ENCODE measurements around the gene SLC30A7. TPM values are rescaled to one million over a fixed set of nuclear protein-coding genes. Genes with fewer than 3 reads are reported as not detected.

SLC30A7 gene
- total RNA-seq, 1 donor from 2014 or later, result 39.4 TPM

DNA sequence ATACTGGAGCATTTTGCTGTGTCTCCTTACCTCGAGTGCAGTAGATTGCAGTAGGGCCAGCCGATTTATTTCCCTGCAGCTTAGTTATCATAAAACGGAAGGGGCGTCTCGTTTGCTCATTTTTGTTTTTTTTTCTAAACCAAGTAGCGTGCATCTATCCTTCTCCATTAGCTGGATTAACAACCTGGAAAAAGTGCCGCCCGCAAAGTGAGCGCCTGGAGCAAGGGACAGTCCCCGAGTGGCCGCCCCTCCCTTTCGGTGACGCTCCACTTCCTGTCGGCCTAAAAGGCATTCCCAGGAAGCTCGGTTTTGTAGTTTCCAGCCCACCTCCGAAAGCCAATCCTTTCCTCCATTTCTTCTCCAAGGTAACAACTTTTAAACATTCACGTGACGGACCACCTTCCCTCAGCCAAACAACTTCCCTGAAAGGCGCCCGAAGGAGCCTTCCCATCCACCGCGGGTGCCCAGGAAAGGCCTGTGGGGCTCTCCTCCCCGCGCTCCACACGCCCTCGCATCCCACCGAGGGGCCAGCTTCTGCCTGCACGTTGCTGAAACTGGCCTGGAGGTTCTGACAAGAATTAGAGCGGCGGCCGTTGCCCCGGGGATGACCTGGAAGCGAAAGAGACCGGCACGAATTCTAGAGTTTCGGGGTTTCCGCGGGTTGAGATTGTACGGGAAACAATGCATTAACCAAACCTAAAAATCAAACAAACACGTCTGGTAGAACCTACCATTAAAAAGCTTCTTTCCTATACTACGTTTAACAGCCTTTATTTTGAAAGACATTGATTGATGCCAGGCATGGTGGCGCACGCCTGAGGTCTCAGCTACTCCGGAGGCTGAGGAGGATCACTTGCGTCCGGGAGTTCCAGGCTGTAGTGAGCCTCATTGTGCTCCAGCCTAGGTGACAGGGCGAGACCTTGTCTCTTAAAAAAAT, 1.0 kb upstream of the SLC30A7 start, which contains the start of gene EXTL2:
EXTL2 (minus strand) TSS at position 240 of the 937 bp plus-strand sequence. CDS start 6,085 bp downstream, outside the sequence.
- H3K36me3 Mint-ChIP-seq (ENCODE audit: low read depth), result peaks cover 46% of the 10 kb centered on the region
- peaks cover 16% of the 10 kb centered on the region for H3K9me3 Mint-ChIP-seq
- H3K27ac Mint-ChIP-seq, result peak within 1 kb of the TSS; percentile 97
- intact Hi-C loops (cut with micrococcal nuclease), result loop anchor here (1.0 to 5.0 kb wide), 4 partner anchors 344 to 858 kb away; partner anchors contain the start of gene TRMT13
- peaks cover 41% of the 10 kb centered on the region for H3K4me1 Mint-ChIP-seq (ENCODE audit: low read depth)
- H3K27me3 Mint-ChIP-seq (ENCODE audit: low read depth), result no peaks in the 10 kb centered on the region
- peak within 1 kb of the TSS; percentile 95 for H3K4me3 Mint-ChIP-seq (ENCODE audit: low read depth)
- DNase-seq (ENCODE audit: low spot score), result peak; percentile 40

DNA sequence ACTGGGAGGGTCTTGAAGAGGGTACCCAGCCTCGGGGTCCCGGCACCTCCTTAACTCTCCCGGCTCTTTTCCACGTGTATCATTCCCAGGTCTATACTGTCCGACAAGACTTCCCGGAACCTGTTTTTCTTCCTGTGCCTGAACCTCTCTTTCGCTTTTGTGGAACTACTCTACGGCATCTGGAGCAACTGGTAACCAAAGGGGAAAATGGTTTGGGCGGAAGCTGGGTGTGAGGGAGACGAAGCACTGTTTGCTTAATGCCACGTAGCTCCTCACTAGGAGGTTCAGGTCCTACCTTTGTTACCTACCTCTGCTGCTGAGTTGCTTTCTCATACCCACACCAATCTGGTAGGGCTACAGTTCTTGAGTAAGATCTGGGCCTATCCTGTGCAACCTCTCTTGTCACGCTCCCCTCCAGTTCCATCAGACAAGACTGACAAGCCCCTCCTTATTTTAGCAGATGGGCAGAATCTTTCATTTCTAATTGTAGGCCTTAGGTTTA, 642 bp downstream of the SLC30A7 start:
- H3K36me3 Mint-ChIP-seq (ENCODE audit: low read depth), result peaks cover 44% of the 10 kb centered on the region
- H3K27me3 Mint-ChIP-seq (ENCODE audit: low read depth), result no peaks in the 10 kb centered on the region
- intact Hi-C loops (cut with micrococcal nuclease), result loop anchor here (2.0 to 5.0 kb wide), 2 partner anchors 556 to 859 kb away; a partner anchor contains a TSS

DNA sequence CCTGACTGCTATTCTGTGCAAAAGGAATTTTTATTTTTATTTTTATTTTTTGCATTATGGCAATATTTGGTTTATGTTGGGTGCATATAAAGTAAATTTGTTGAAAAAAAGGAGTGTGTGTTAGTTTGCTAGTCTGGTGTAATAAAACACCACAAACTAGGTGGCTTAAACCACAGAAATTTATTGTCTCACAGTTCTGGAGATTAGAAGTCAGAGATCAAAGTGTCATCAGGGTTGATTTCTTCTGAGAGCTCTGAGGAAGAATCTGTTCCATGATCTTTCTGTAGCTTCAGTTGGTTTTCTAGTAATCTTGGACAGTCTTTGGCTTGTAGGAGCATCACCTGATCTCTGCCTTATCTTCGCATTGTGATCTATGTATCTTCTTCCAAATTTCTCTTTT, 6.5 kb downstream of the SLC30A7 start:
- DNase-seq (ENCODE audit: low spot score), result no peak
- no peak overlapping the region for H3K27ac Mint-ChIP-seq
- H3K27me3 Mint-ChIP-seq (ENCODE audit: low read depth), result no peaks in the 10 kb centered on the region
- no peak overlapping the region for H3K4me3 Mint-ChIP-seq (ENCODE audit: low read depth)
- intact Hi-C loops (cut with micrococcal nuclease), result no loop called here
- H3K9me3 Mint-ChIP-seq, result peaks cover 5% of the 10 kb centered on the region
- H3K4me1 Mint-ChIP-seq (ENCODE audit: low read depth), result peaks cover 35% of the 10 kb centered on the region
- peaks cover 78% of the 10 kb centered on the region for H3K36me3 Mint-ChIP-seq (ENCODE audit: low read depth)

More for the DNA sequence above, 642 bp downstream of the SLC30A7 start:
- H3K9me3 Mint-ChIP-seq, result peaks cover under 1% of the 10 kb centered on the region
- H3K27ac Mint-ChIP-seq, result peak overlapping the region; percentile 97
- peak; percentile 57 for DNase-seq (ENCODE audit: low spot score)
- H3K4me3 Mint-ChIP-seq (ENCODE audit: low read depth), result peak overlapping the region; percentile 95
- peaks cover 43% of the 10 kb centered on the region for H3K4me1 Mint-ChIP-seq (ENCODE audit: low read depth)

DNA sequence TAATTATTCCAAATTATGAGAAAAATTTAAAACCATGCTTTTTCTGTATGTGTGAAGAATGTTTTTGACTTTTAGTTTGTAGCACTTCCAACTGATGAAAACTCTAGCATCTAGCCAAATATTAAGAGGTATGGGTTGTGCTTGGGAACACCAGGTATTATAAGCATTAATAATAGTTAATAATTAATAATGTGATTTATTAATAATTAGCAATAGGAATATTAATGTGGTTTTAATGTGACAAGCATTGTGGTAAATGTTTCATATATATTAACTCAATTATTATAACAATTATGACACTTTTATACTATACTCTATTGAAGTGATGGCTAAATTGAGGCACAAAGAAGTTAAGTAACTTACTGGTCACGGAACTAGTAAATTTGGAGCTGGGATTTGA, 7.9 kb downstream of the SLC30A7 start:
- no peaks in the 10 kb centered on the region for H3K27me3 Mint-ChIP-seq (ENCODE audit: low read depth)
- peaks cover 5% of the 10 kb centered on the region for H3K9me3 Mint-ChIP-seq
- no peak overlapping the region for H3K4me3 Mint-ChIP-seq (ENCODE audit: low read depth)
- H3K4me1 Mint-ChIP-seq (ENCODE audit: low read depth), result peaks cover 28% of the 10 kb centered on the region
- intact Hi-C loops (cut with micrococcal nuclease), result no loop called here
- DNase-seq (ENCODE audit: low spot score), result no peak
- peaks cover 79% of the 10 kb centered on the region for H3K36me3 Mint-ChIP-seq (ENCODE audit: low read depth)
- H3K27ac Mint-ChIP-seq, result no peak overlapping the region

DNA sequence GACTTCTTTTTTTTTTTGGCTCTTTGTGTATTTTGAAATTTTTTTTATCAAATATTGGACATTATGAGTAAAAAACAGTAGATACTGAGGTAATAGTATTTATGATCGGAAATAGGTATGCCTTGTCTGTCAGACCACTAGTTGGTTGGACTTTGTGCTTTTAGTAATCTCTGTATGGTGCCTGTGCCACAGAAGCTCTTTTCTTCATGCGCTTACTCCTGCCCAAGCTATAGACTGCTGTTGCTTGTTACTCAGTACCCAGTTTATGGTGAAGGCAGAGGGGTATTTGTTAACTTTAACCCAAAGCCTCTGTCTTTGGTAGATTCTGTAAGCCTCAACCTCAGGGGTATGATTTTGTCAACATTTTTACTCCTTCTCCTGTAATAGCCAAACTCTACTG, 8.6 kb downstream of the SLC30A7 start:
- no peaks in the 10 kb centered on the region for H3K27me3 Mint-ChIP-seq (ENCODE audit: low read depth)
- no peak for DNase-seq (ENCODE audit: low spot score)
- H3K27ac Mint-ChIP-seq, result no peak overlapping the region
- H3K36me3 Mint-ChIP-seq (ENCODE audit: low read depth), result peaks cover 79% of the 10 kb centered on the region
- no peak overlapping the region for H3K4me3 Mint-ChIP-seq (ENCODE audit: low read depth)
- peaks cover 5% of the 10 kb centered on the region for H3K9me3 Mint-ChIP-seq
- intact Hi-C loops (cut with micrococcal nuclease), result no loop called here
- H3K4me1 Mint-ChIP-seq (ENCODE audit: low read depth), result peaks cover 27% of the 10 kb centered on the region

DNA sequence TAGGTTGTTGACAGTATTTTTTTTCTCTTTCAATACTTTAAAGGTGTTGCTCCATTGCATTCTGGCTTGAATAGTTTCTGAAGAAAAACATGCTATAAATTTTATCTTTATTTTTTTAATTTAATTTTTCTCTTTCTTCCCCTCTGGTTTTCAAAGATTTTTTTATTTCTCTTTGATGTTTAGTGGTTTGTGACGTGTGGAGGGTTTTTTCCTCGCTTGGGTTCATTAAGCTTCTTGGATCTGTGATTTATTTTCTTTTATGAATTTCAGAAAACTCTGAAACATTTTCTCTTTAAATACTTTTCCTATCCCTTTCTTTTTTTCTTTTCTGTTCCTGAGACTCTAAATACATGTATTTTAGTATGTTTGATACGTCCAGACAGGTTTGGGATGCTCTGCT, 9.3 kb downstream of the SLC30A7 start:
- intact Hi-C loops (cut with micrococcal nuclease), result no loop called here
- H3K4me1 Mint-ChIP-seq (ENCODE audit: low read depth), result peaks cover 23% of the 10 kb centered on the region
- DNase-seq (ENCODE audit: low spot score), result no peak

DNA sequence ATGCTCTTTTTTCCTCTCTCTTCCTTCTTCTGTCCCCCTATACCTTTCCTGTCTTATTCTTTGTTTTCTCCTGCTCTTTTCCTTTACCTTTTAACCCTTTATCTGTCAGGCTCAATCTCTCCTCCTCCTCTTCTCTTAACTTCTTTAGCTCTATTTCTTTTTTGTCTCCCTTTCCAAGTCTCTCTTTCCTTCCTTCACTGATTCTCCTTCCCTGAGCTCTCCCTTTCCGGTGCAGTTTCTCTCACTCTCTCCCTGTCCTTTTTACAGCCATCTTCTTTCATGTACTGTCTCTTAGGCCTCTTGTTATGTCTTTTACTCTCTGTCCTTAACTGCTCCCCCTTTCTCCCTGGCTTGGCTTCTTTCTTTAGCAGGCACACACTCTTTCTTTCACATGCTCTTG, 12.0 kb downstream of the SLC30A7 start:
- no peak for DNase-seq (ENCODE audit: low spot score)
- Mint-ChIP-seq H3K27me3 (ENCODE audit: low read depth) (no peaks in the 10 kb centered on the region), H3K27ac (no peak overlapping the region), H3K36me3 (ENCODE audit: low read depth) (peaks cover 78% of the 10 kb centered on the region), H3K4me1 (ENCODE audit: low read depth) (peaks cover 12% of the 10 kb centered on the region), H3K4me3 (ENCODE audit: low read depth) (no peak overlapping the region), H3K9me3 (peaks cover 5% of the 10 kb centered on the region)
- intact Hi-C loops (cut with micrococcal nuclease), result no loop called here

More for the DNA sequence above, 9.3 kb downstream of the SLC30A7 start:
- Mint-ChIP-seq H3K27me3 (ENCODE audit: low read depth) (no peaks in the 10 kb centered on the region), H3K36me3 (ENCODE audit: low read depth) (peaks cover 76% of the 10 kb centered on the region), H3K27ac (no peak overlapping the region), H3K4me3 (ENCODE audit: low read depth) (no peak overlapping the region), H3K9me3 (peaks cover 5% of the 10 kb centered on the region)

DNA sequence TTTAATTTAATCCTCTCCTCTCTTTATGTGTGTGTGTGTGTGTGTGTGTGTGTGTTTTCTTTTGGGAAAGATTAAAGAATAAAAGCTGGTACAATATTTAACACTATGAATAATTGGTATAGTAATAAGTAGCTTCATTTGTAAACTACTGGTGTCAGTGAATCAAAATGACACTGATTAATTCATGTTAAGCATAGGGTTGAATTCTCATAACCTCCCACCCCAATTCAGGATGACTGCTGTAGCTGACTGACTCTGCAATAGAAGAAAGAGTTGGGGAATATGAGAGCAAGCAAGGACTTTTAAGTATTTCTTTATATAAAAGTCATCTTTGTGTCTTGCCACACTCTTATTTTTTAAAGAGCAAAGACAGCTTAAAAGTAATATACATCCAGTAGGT, 13.1 kb downstream of the SLC30A7 start:
- Mint-ChIP-seq H3K27ac (no peak overlapping the region), H3K4me3 (ENCODE audit: low read depth) (no peak overlapping the region), H3K4me1 (ENCODE audit: low read depth) (peaks cover 14% of the 10 kb centered on the region), H3K27me3 (ENCODE audit: low read depth) (no peaks in the 10 kb centered on the region), H3K9me3 (peaks cover 5% of the 10 kb centered on the region), H3K36me3 (ENCODE audit: low read depth) (peaks cover 83% of the 10 kb centered on the region)
- intact Hi-C loops (cut with micrococcal nuclease), result no loop called here
- DNase-seq (ENCODE audit: low spot score), result no peak

DNA sequence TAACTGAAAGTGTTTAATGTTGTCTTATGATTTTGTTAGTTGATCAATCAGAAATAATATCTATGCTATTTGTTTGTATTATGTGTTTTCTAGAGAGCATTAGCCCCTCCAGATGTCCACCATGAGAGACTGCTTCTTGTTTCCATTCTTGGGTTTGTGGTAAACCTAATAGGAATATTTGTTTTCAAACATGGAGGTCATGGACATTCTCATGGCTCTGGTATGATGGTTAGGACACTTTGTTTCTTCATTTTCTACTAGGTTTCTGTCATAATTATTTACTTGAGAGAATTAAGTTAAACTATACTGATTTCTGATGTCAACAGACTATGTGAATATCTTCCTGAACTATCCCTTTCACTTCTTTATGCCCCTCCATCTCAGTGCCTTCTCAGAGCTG, 16.1 kb downstream of the SLC30A7 start:
- Mint-ChIP-seq H3K36me3 (ENCODE audit: low read depth) (peaks cover 76% of the 10 kb centered on the region), H3K4me1 (ENCODE audit: low read depth) (peaks cover 20% of the 10 kb centered on the region), H3K9me3 (no peaks in the 10 kb centered on the region), H3K4me3 (ENCODE audit: low read depth) (no peak overlapping the region), H3K27me3 (ENCODE audit: low read depth) (no peaks in the 10 kb centered on the region), H3K27ac (no peak overlapping the region)
- DNase-seq (ENCODE audit: low spot score), result no peak
- intact Hi-C loops (cut with micrococcal nuclease), result no loop called here

DNA sequence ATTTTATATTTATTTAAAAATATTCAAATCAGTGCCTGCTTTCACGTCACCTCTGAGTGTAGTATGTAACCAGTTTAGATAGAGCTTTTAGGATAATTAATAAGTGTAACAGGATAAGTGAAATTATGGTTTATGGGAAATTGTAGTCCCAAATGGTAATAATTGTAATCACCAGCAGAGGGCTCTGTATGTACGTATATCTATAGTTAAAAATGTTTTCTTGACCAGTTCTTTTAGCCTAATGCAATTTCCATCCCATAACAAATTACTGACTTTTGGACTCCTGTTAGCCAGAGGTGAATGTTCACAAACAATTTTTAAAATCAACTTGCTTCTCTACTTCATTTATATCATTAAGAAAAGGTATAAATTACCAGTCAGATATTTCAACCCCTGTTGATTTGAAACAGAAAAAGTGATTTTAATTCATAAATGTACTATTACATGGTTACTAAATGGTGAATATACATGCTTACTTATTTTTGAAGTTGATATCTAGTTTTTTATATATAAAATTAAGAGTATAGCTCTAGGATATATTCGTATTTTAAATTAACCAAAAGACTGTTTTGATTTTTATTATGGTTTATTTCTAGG, 25.3 kb downstream of the SLC30A7 start:
- Mint-ChIP-seq H3K4me3 (ENCODE audit: low read depth) (no peak overlapping the region), H3K27me3 (ENCODE audit: low read depth) (no peaks in the 10 kb centered on the region), H3K27ac (no peak overlapping the region), H3K4me1 (ENCODE audit: low read depth) (peaks cover 32% of the 10 kb centered on the region), H3K36me3 (ENCODE audit: low read depth) (peaks cover 56% of the 10 kb centered on the region), H3K9me3 (peaks cover 11% of the 10 kb centered on the region)
- no peak for DNase-seq (ENCODE audit: low spot score)
- intact Hi-C loops (cut with micrococcal nuclease), result loop anchor here (1.0 to 10.0 kb wide), 5 partner anchors 106 to 524 kb away; partner anchors contain the start of gene DPH5

DNA sequence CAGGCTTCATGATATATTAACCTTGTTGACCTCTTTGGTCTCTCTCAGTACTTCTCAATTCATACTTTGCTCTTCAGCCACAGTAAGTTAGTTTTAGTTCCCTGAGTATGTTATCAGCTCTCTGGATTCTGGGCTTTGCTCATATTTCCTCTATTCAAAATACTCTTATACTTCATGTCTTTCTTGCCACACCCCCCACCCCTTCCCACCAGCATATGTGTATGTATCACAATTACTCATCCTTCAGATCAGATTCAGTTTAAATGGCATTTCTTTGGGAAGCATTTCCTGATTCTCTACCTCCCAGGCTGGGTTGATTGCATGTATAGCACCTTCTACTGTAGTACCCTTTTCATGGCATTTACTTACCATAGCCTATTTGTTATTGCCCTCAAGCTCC, 28.3 kb downstream of the SLC30A7 start:
- no peak for DNase-seq (ENCODE audit: low spot score)
- no peaks in the 10 kb centered on the region for H3K27me3 Mint-ChIP-seq (ENCODE audit: low read depth)
- no peak overlapping the region for H3K27ac Mint-ChIP-seq
- intact Hi-C loops (cut with micrococcal nuclease), result loop anchor here (5.0 to 10.0 kb wide), 2 partner anchors 103 to 521 kb away; partner anchors contain the start of gene DPH5
- H3K36me3 Mint-ChIP-seq (ENCODE audit: low read depth), result peaks cover 37% of the 10 kb centered on the region
- H3K4me3 Mint-ChIP-seq (ENCODE audit: low read depth), result no peak overlapping the region
- peaks cover 33% of the 10 kb centered on the region for H3K4me1 Mint-ChIP-seq (ENCODE audit: low read depth)
- H3K9me3 Mint-ChIP-seq, result peaks cover 12% of the 10 kb centered on the region

DNA sequence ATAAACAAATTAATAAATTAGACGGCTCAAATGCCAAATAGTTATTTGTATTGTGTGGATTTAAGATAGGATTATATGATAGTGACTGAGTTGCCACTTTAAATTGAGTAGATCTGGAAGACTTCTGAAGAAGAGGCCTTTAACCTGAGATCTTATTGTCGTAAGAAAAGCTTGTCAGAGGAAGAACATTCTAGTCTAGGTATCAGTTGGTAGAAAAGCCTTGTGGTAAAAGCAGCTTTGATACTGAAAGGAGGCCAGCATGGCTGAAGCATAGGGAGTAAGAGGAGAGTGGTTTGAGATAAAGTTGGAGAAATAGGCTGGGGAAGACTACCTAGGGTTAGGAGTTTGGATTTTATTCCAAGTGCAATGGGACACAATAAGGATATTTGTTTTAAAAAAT, 29.1 kb downstream of the SLC30A7 start:
- Mint-ChIP-seq H3K9me3 (peaks cover 12% of the 10 kb centered on the region), H3K36me3 (ENCODE audit: low read depth) (peaks cover 37% of the 10 kb centered on the region), H3K4me1 (ENCODE audit: low read depth) (peaks cover 37% of the 10 kb centered on the region), H3K27ac (peak overlapping the region; percentile 3), H3K27me3 (ENCODE audit: low read depth) (no peaks in the 10 kb centered on the region), H3K4me3 (ENCODE audit: low read depth) (no peak overlapping the region)
- DNase-seq (ENCODE audit: low spot score), result no peak
- intact Hi-C loops (cut with micrococcal nuclease), result loop anchor here (5.0 to 10.0 kb wide), 5 partner anchors 82 to 520 kb away; partner anchors contain the start of gene DPH5
